Endothelial cell of umbilical vein (primary cell): ENCODE results near the gene GPSM1. TPM values are rescaled to one million over a fixed set of nuclear protein-coding genes. Genes with fewer than 3 reads are reported as not detected.

Experiments
- BruUV-seq: library from RNA; stranded (reverse); fragments of 400-500 nt; replicated peaks from 2 replicates; lab custom pipeline; 2021; lab: Mats Ljungman, UMichigan
- CTCF ChIA-PET: fragments of 300-600, 350-600 bp; sonication (Branson Sonifier 250); formaldehyde crosslinking; loops from one replicate; lab custom pipeline; 2021; ENCODE audit warnings: antibody characterized with exemption, inconsistent platforms; lab: Charles Lee
- POLR2A ChIA-PET: fragments of 300-600, 350-600 bp; sonication (Branson Sonifier 250); formaldehyde crosslinking; loops from one replicate; lab custom pipeline; 2021; ENCODE audit warnings: antibody characterized with exemption, inconsistent platforms; lab: Charles Lee
- DNase-seq: peaks from one replicate; pipeline ENCODE4 v3.0.0-alpha.2; 2011; ENCODE audit warnings: low read depth, low spot score
- FAIRE-seq: peaks from 2 replicates; lab custom pipeline; 2011; peaks lifted over from hg19 to GRCh38; lab: Jason Lieb, UNC
- H2AFZ ChIP-seq: 2 replicates; pipeline ENCODE4 v1.6.0; 2012; ENCODE audit warnings: low read depth, low read length, control low read depth, inconsistent platforms
- H3K27ac ChIP-seq: 2 replicates; pipeline ENCODE4 v1.5.1; 2011; ENCODE audit warnings: low read depth, mild to moderate bottlenecking, control low read depth, low read length, moderate library complexity; ENCODE audit not compliant: insufficient read depth
- H3K27me3 ChIP-seq, 2 experiments: 2 replicates each; pipeline versions ENCODE4 v1.6.0 to v1.6.1; 2011; ENCODE audit warnings: low read length in 2 of 2, mixed read lengths in 1 of 2; ENCODE audit not compliant: control insufficient read depth in 2 of 2, insufficient read depth in 2 of 2
- H3K36me3 ChIP-seq, 2 experiments: 2 replicates in 1 of 2; 3 replicates in 1 of 2; pipeline ENCODE4 v1.5.1; 2011; ENCODE audit warnings: low read length in 2 of 2, mild to moderate bottlenecking in 1 of 2, moderate library complexity in 1 of 2; ENCODE audit not compliant: control insufficient read depth in 2 of 2, insufficient read depth in 2 of 2; ENCODE audit errors: extremely low read depth in 1 of 2
- H3K4me1 ChIP-seq: 3 replicates; pipeline ENCODE4 v1.5.1; 2011; ENCODE audit warnings: mild to moderate bottlenecking, low read length; ENCODE audit not compliant: control insufficient read depth, insufficient read depth; ENCODE audit errors: extremely low read depth
- H3K4me2 ChIP-seq: 2 replicates; pipeline ENCODE4 v1.6.1; 2011; ENCODE audit warnings: low read length, control low read depth, mixed read lengths; ENCODE audit not compliant: insufficient read depth
- H3K4me3 ChIP-seq, 3 experiments: fragments of 200-600 bp in 1 of 3; sonication (generic), shearing (Covaris generic) in 1 of 3; replicated peaks in 1 of 3; 2 replicates each; pipeline ENCODE4 v1.5.1; 2011 to 2016; ENCODE audit warnings: control low read depth in 3 of 3, low read length in 3 of 3, mild to moderate bottlenecking in 2 of 3, inconsistent platforms in 1 of 3, low read depth in 1 of 3, moderate library complexity in 1 of 3; ENCODE audit not compliant: insufficient read depth in 1 of 3
- H3K79me2 ChIP-seq: 2 replicates; pipeline ENCODE4 v1.6.0; 2012; ENCODE audit warnings: low read length, inconsistent platforms; ENCODE audit not compliant: control insufficient read depth, insufficient read depth
- H3K9ac ChIP-seq: replicated peaks from 2 replicates; pipeline ENCODE3; 2011; ENCODE audit warnings: low read length, control low read depth; ENCODE audit not compliant: insufficient read depth; ENCODE audit errors: extremely low read depth
- H3K9me1 ChIP-seq: replicated peaks from 3 replicates; pipeline ENCODE4 v1.6.0; 2011; ENCODE audit warnings: mild to moderate bottlenecking, low read length; ENCODE audit not compliant: control insufficient read depth, insufficient read depth; ENCODE audit errors: extremely low read depth
- H3K9me3 ChIP-seq: replicated peaks from 2 replicates; pipeline ENCODE4 v1.5.1; 2012; ENCODE audit warnings: low read length, inconsistent platforms; ENCODE audit not compliant: control insufficient read depth, insufficient read depth
- H4K20me1 ChIP-seq: replicated peaks from 2 replicates; pipeline ENCODE3; 2011; ENCODE audit warnings: mild to moderate bottlenecking, low read length; ENCODE audit not compliant: control insufficient read depth, insufficient read depth; ENCODE audit errors: extremely low read depth
- EZH2 ChIP-seq: IDR thresholded peaks from 2 replicates; pipeline ENCODE4 v1.6.1; 2012; ENCODE audit warnings: borderline replicate concordance, low read depth, mild to moderate bottlenecking, moderate library complexity, low read length, inconsistent platforms; ENCODE audit not compliant: severe bottlenecking
- FOS ChIP-seq: IDR thresholded peaks from 2 replicates; pipeline ENCODE4 v1.6.1; 2011; ENCODE audit warnings: mild to moderate bottlenecking, low read length, moderate library complexity, borderline replicate concordance; ENCODE audit not compliant: insufficient read depth
- GATA2 ChIP-seq: IDR thresholded peaks from 2 replicates; pipeline ENCODE4 v1.7.0; 2011; ENCODE audit warnings: low read depth, mild to moderate bottlenecking, moderate library complexity, mixed read lengths, low read length; ENCODE audit not compliant: insufficient read length, insufficient read depth
- JUN ChIP-seq: IDR thresholded peaks from 2 replicates; pipeline ENCODE4 v1.6.1; 2011; ENCODE audit warnings: borderline replicate concordance, low read depth; ENCODE audit not compliant: insufficient read length, insufficient read depth
- MYC ChIP-seq: IDR thresholded peaks from one replicate; pipeline ENCODE4 v1.6.1; 2011; ENCODE audit warnings: mild to moderate bottlenecking, low read depth, low read length
- POLR2A ChIP-seq: IDR thresholded peaks from 2 replicates; pipeline ENCODE4 v1.6.1; 2012; ENCODE audit warnings: low read depth, mild to moderate bottlenecking, control low read depth, low read length
- POLR2AphosphoS5 ChIP-seq: IDR thresholded peaks from 2 replicates; pipeline ENCODE4 v1.6.1; 2012; ENCODE audit warnings: low read depth, mild to moderate bottlenecking, control low read depth, low read length, moderate library complexity; ENCODE audit not compliant: insufficient read depth
- dilution Hi-C: fragments of 300-500 bp; cut with MboI; formaldehyde crosslinking; loops from one replicate; pipeline ENCODE4 v1.15.0; 2019; ENCODE audit warnings: low sequenced_read_pairs; ENCODE audit not compliant: extremely low pct_ligation_motif_present
- intact Hi-C: fragments of 100-400 bp; cut with micrococcal nuclease; formaldehyde crosslinking; loops from one replicate; pipeline ENCODE4 v1.10.0; 2022
- polyA plus RNA-seq, 4 experiments: library from polyadenylated mRNA; depleted of rRNA in 3 of 4; stranded (reverse) in 3 of 4; unstranded in 1 of 4; fragments of >200 nt; gene quantifications; 2 replicates each; pipeline versions ENCODE4 v1.2.1 to v1.2.3, GENCODE V29; 2011 to 2012; ENCODE audit warnings: missing spikeins in 1 of 4
- total RNA-seq: library from RNA; stranded (reverse); gene quantifications from 2 replicates; pipeline ENCODE4 v1.2.3, GENCODE V29; 2021
- TF ChIP-seq, protein P1 (sequence below): IDR thresholded peaks from 2 replicates; pipeline ENCODE4 v1.6.1; 2011; ENCODE audit not compliant: insufficient read depth, insufficient read length
- TF ChIP-seq, protein P2 (sequence below), 2 donors: IDR thresholded peaks; 1 replicate in 1 of 2; 2 replicates in 1 of 2; pipeline ENCODE4 v1.5.1; 2011; ENCODE audit warnings: low read length in 2 of 2, mild to moderate bottlenecking in 2 of 2, moderate library complexity in 2 of 2, control low read depth in 1 of 2, inconsistent platforms in 1 of 2, low read depth in 1 of 2; ENCODE audit not compliant: insufficient read depth in 1 of 2; ENCODE audit errors: extremely low read depth in 1 of 2

GPSM1 gene
- total and polyA plus RNA-seq, 2 donors (not counting 3 experiments of a cell fraction or from before 2014, with no cell fraction given): 34.6 to 47.1 TPM

DNA sequence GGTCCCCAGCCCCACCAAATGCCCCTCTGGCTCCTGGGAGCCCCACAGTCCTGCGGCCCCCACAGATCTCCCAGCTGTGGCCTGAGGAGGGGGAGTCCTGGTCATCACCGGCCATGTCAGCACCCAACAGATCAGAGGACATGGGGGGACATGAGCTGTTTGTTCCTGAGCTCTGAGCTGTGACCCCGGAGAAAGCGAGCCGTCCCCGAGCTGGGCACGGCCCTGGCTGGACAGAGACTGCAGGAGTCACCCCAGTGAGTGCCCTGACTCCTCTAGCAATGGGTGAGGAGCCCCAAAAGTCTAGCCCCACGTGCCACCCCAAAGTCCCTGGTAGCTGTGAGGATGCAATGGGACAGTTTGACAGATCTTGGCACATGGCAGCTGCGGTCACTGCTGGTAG lies 49.1 kb upstream of the GPSM1 start:
- H2AFZ ChIP-seq: no peak overlapping the region
- no peaks in the 10 kb centered on the region for H3K79me2 ChIP-seq
- no peak overlapping the region for H3K4me3 ChIP-seq
- H3K36me3 ChIP-seq: no peaks in the 10 kb centered on the region
- DNase-seq (no peak), FAIRE-seq (no peak)
- dilution Hi-C loops (no loop called here), intact Hi-C loops (no loop called here)
- H3K27ac ChIP-seq: no peak overlapping the region
- H3K4me1 ChIP-seq: no peaks in the 10 kb centered on the region
- BruUV-seq: no TSS peak
- no peak overlapping the region for H3K9ac ChIP-seq
- POLR2A ChIA-PET: no interaction called here
- no peak for TF ChIP-seq POLR2A
- TF ChIP-seq, protein P1, sequence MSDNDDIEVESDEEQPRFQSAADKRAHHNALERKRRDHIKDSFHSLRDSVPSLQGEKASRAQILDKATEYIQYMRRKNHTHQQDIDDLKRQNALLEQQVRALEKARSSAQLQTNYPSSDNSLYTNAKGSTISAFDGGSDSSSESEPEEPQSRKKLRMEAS: no peak
- TF ChIP-seq, protein P2, sequence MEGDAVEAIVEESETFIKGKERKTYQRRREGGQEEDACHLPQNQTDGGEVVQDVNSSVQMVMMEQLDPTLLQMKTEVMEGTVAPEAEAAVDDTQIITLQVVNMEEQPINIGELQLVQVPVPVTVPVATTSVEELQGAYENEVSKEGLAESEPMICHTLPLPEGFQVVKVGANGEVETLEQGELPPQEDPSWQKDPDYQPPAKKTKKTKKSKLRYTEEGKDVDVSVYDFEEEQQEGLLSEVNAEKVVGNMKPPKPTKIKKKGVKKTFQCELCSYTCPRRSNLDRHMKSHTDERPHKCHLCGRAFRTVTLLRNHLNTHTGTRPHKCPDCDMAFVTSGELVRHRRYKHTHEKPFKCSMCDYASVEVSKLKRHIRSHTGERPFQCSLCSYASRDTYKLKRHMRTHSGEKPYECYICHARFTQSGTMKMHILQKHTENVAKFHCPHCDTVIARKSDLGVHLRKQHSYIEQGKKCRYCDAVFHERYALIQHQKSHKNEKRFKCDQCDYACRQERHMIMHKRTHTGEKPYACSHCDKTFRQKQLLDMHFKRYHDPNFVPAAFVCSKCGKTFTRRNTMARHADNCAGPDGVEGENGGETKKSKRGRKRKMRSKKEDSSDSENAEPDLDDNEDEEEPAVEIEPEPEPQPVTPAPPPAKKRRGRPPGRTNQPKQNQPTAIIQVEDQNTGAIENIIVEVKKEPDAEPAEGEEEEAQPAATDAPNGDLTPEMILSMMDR (IDR thresholded peaks at IDR 0.05; ENCODE audit: extremely low read depth in 1 of 2, insufficient read depth in 1 of 2, low read depth in 1 of 2, low read length in 2 of 2): no peak
- no peak for TF ChIP-seq FOS
- TF ChIP-seq MYC: no peak
- TF ChIP-seq GATA2: no peak
- no peak for TF ChIP-seq EZH2
- TF ChIP-seq JUN: no peak
- TF ChIP-seq POLR2AphosphoS5: no peak
- no peak overlapping the region for H3K4me2 ChIP-seq
- H3K9me1 ChIP-seq: no peaks in the 10 kb centered on the region
- H3K9me3 ChIP-seq: no peaks in the 10 kb centered on the region
- CTCF ChIA-PET: interaction anchor here (0.8 to 1.2 kb wide), 5 partner anchors 20 to 145 kb away, joined by 3 to 4 read pairs (median 3); no protein-coding TSS in a partner anchor
- no peaks in the 10 kb centered on the region for H4K20me1 ChIP-seq
- H3K27me3 ChIP-seq: peaks cover 0 to 2% of the 10 kb centered on the region in 2 experiments
